Measurements from ENCODE around the gene GPD1L. TPM values are rescaled to one million over a fixed set of nuclear protein-coding genes. Genes with fewer than 3 reads are reported as not detected.
A peak's percentile ranks its signal among the peaks of the same experiment; 100 is the strongest.

The GPD1L gene
- total and polyA plus RNA-seq, 2 of the 13 experiments (the other 11 are each of a cell fraction or from before 2014, with no cell fraction given) = 4.9 to 13.7 TPM

GRCh38 chr3:32106132-32106928, at the start of gene GPD1L (continued):
- TF ChIP-seq KLF12 (CRISPR knock-in tag; IDR thresholded peaks at IDR 0.05; ENCODE audit: borderline replicate concordance) = peak; percentile 94; the same call in 1 of the 2 replicates
- peak; percentile 66; the same call in 1 of the 2 replicates for TF ChIP-seq HOXD1 (CRISPR knock-in tag; IDR thresholded peaks at IDR 0.05)
- peak; percentile 57; the same call in 1 of the 2 replicates for TF ChIP-seq HNRNPL (IDR thresholded peaks at IDR 0.05; ENCODE audit: low read depth, low read length)
- no peak for TF ChIP-seq SOX6 (IDR thresholded peaks at IDR 0.05)
- TF ChIP-seq SOX6 (CRISPR knock-in tag; IDR thresholded peaks at IDR 0.05) = 0 out of 2 replicates have a peak, but pooled peaks have one; percentile 11
- TF ChIP-seq, protein P1, sequence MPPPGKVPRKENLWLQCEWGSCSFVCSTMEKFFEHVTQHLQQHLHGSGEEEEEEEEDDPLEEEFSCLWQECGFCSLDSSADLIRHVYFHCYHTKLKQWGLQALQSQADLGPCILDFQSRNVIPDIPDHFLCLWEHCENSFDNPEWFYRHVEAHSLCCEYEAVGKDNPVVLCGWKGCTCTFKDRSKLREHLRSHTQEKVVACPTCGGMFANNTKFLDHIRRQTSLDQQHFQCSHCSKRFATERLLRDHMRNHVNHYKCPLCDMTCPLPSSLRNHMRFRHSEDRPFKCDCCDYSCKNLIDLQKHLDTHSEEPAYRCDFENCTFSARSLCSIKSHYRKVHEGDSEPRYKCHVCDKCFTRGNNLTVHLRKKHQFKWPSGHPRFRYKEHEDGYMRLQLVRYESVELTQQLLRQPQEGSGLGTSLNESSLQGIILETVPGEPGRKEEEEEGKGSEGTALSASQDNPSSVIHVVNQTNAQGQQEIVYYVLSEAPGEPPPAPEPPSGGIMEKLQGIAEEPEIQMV (CRISPR knock-in tag; IDR thresholded peaks at IDR 0.05; ENCODE audit: low read depth) = peak; percentile 73; the same call in 1 of the 2 replicates
- no peak for TF ChIP-seq REL (CRISPR knock-in tag; conservative IDR thresholded peaks at IDR 0.05)
- TF ChIP-seq, protein P2, sequence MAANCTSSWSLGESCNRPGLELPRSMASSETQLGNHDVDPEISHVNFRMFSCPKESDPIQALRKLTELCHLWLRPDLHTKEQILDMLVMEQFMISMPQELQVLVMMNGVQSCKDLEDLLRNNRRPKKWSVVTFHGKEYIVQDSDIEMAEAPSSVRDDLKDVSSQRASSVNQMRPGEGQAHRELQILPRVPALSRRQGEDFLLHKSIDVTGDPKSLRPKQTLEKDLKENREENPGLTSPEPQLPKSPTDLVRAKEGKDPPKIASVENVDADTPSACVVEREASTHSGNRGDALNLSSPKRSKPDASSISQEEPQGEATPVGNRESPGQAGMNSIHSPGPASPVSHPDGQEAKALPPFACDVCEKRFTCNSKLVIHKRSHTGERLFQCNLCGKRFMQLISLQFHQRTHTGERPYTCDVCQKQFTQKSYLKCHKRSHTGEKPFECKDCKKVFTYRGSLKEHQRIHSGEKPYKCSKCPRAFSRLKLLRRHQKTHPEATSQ (CRISPR knock-in tag; IDR thresholded peaks at IDR 0.05; ENCODE audit: borderline replicate concordance) = no peak
- peak; percentile 81; the same call in 1 of the 2 replicates for TF ChIP-seq ZBTB3 (CRISPR knock-in tag; IDR thresholded peaks at IDR 0.05; ENCODE audit: borderline replicate concordance, low read depth)
- no peak for TF ChIP-seq ZBTB42 (CRISPR knock-in tag; IDR thresholded peaks at IDR 0.05)
- peak; percentile 71; the same call in 1 of the 2 replicates for TF ChIP-seq GATAD1 (CRISPR knock-in tag; IDR thresholded peaks at IDR 0.05)
- peak; percentile 41; the same call in 1 of the 2 replicates for TF ChIP-seq ZNF768 (CRISPR knock-in tag; IDR thresholded peaks at IDR 0.05)
- no peak for TF ChIP-seq PLRG1 (conservative IDR thresholded peaks at IDR 0.05)
- TF ChIP-seq, protein P3, sequence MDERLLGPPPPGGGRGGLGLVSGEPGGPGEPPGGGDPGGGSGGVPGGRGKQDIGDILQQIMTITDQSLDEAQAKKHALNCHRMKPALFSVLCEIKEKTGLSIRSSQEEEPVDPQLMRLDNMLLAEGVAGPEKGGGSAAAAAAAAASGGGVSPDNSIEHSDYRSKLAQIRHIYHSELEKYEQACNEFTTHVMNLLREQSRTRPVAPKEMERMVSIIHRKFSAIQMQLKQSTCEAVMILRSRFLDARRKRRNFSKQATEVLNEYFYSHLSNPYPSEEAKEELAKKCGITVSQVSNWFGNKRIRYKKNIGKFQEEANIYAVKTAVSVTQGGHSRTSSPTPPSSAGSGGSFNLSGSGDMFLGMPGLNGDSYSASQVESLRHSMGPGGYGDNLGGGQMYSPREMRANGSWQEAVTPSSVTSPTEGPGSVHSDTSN (CRISPR knock-in tag; IDR thresholded peaks at IDR 0.05) = no peak
- no peak; the same call in 1 of the 2 replicates for TF ChIP-seq HNF4A (CRISPR knock-in tag; IDR thresholded peaks at IDR 0.05)
- no peak for TF ChIP-seq KLF16 (CRISPR knock-in tag; IDR thresholded peaks at IDR 0.05)
- TF ChIP-seq DPF2 (CRISPR knock-in tag; IDR thresholded peaks at IDR 0.05; ENCODE audit: borderline replicate concordance, low read depth) = no peak
- TF ChIP-seq ZFP37 (CRISPR knock-in tag; IDR thresholded peaks at IDR 0.05; ENCODE audit: borderline replicate concordance) = no peak; the same call in 1 of the 2 replicates
- TF ChIP-seq HHEX (CRISPR knock-in tag; IDR thresholded peaks at IDR 0.05) = no peak
- TF ChIP-seq, protein P4, sequence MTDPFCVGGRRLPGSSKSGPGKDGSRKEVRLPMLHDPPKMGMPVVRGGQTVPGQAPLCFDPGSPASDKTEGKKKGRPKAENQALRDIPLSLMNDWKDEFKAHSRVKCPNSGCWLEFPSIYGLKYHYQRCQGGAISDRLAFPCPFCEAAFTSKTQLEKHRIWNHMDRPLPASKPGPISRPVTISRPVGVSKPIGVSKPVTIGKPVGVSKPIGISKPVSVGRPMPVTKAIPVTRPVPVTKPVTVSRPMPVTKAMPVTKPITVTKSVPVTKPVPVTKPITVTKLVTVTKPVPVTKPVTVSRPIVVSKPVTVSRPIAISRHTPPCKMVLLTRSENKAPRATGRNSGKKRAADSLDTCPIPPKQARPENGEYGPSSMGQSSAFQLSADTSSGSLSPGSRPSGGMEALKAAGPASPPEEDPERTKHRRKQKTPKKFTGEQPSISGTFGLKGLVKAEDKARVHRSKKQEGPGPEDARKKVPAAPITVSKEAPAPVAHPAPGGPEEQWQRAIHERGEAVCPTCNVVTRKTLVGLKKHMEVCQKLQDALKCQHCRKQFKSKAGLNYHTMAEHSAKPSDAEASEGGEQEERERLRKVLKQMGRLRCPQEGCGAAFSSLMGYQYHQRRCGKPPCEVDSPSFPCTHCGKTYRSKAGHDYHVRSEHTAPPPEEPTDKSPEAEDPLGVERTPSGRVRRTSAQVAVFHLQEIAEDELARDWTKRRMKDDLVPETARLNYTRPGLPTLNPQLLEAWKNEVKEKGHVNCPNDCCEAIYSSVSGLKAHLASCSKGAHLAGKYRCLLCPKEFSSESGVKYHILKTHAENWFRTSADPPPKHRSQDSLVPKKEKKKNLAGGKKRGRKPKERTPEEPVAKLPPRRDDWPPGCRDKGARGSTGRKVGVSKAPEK (CRISPR knock-in tag; IDR thresholded peaks at IDR 0.05; ENCODE audit: borderline replicate concordance) = no peak
- no peak for TF ChIP-seq ZNF101 (CRISPR knock-in tag; IDR thresholded peaks at IDR 0.05; ENCODE audit: borderline replicate concordance, low read depth)
